Thyroid gland (tissue), 4 donors: Measurements from ENCODE around the gene UNC5C.

Experiments
- CTCF ChIP-seq, 6 experiments: fragments of 200-600 bp in 3 of 6; fragments of 450-650 bp in 3 of 6; sonication (generic) in 3 of 6; IDR thresholded peaks; one replicate each; pipeline ENCODE4 v1.5.1; 2016 to 2019; ENCODE audit warnings: antibody characterized with exemption in 6 of 6, mild to moderate bottlenecking in 2 of 6, inconsistent platforms in 1 of 6, moderate library complexity in 1 of 6
- POLR2A ChIP-seq, 2 donors: fragments of 450-650 bp; IDR thresholded peaks; one replicate each; pipeline ENCODE4 v1.6.1; 2017; ENCODE audit warnings: antibody characterized with exemption in 2 of 2, mild to moderate bottlenecking in 2 of 2, moderate library complexity in 1 of 2

GRCh38 chr4:95216636-95217035, 332.1 kb downstream of the UNC5C start:
- TF ChIP-seq POLR2A (IDR thresholded peaks at IDR 0.05) (no peak), CTCF (IDR thresholded peaks at IDR 0.05) (no peak)
